Astrocyte (in vitro differentiated cells and primary cell): ENCODE data around the gene GDF9.

ENCODE experiments used
- CTCF ChIP-seq: IDR thresholded peaks from 2 replicates; pipeline ENCODE4 v1.5.1; 2011; ENCODE audit warnings: low read depth, mild to moderate bottlenecking, inconsistent platforms, low read length, moderate library complexity; ENCODE audit not compliant: insufficient read depth
- EZH2 ChIP-seq: IDR thresholded peaks from 2 replicates; pipeline ENCODE4 v1.6.1; 2012; ENCODE audit warnings: mild to moderate bottlenecking, low read length, inconsistent platforms; ENCODE audit not compliant: insufficient read depth

- no peak for TF ChIP-seq EZH2
- no peak for TF ChIP-seq CTCF
Observed at GRCh38 chr5:132823481-132824050, 42.7 kb downstream of the GDF9 start.
